HG02884 (cell line): ENCODE results near the gene NLGN4Y.
"Not testable (repeated sequence)": the region's sequence is repeated elsewhere in the genome, so short reads cannot be mapped to it uniquely, and the experiment has no call there.

Source experiments
- ATAC-seq: cut with Tn5 transposase; IDR thresholded peaks from one replicate; pipeline ENCODE4 v1.9.1; 2021; ENCODE audit warnings: mild to moderate bottlenecking, moderate library complexity; ENCODE audit not compliant: unreplicated experiment

NLGN4Y gene

GRCh38 chrY:14834103-14835060, 310.1 kb downstream of the NLGN4Y start:
- peak; percentile 73 for ATAC-seq

GRCh38 chrY:14837466-14837865, 313.1 kb downstream of the NLGN4Y start:
- no peak for ATAC-seq

GRCh38 chrY:14850734-14851133, 326.4 kb downstream of the NLGN4Y start:
- no peak for ATAC-seq

GRCh38 chrY:14860448-14860847, 336.1 kb downstream of the NLGN4Y start:
- ATAC-seq = no peak

- not testable (repeated sequence) for ATAC-seq
Measured at GRCh38 chrY:14861033-14861432, 336.7 kb downstream of the NLGN4Y start.

- ATAC-seq = no peak
Measured at GRCh38 chrY:14871971-14872370, 347.6 kb downstream of the NLGN4Y start.
